ENCODE results near the gene SYCP2L. TPM values are rescaled to one million over a fixed set of nuclear protein-coding genes. Genes with fewer than 3 reads are reported as not detected.

SYCP2L gene
- total and polyA plus RNA-seq, 2 of the 8 experiments (the other 6 are each of a cell fraction or from before 2014, with no cell fraction given) = 1.7 to 4.2 TPM

GRCh38 chr6:10947966-10948365 lies 61.1 kb downstream of the SYCP2L start (continued):
- TF ChIP-seq, protein P1, sequence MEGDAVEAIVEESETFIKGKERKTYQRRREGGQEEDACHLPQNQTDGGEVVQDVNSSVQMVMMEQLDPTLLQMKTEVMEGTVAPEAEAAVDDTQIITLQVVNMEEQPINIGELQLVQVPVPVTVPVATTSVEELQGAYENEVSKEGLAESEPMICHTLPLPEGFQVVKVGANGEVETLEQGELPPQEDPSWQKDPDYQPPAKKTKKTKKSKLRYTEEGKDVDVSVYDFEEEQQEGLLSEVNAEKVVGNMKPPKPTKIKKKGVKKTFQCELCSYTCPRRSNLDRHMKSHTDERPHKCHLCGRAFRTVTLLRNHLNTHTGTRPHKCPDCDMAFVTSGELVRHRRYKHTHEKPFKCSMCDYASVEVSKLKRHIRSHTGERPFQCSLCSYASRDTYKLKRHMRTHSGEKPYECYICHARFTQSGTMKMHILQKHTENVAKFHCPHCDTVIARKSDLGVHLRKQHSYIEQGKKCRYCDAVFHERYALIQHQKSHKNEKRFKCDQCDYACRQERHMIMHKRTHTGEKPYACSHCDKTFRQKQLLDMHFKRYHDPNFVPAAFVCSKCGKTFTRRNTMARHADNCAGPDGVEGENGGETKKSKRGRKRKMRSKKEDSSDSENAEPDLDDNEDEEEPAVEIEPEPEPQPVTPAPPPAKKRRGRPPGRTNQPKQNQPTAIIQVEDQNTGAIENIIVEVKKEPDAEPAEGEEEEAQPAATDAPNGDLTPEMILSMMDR (IDR thresholded peaks at IDR 0.05; ENCODE audit: control extremely low read depth in 1 of 3, insufficient read depth in 1 of 3, low read depth in 1 of 3, low read length in 3 of 3) = no peak
- no peak for TF ChIP-seq KDM1A (IDR thresholded peaks at IDR 0.05; ENCODE audit: borderline replicate concordance, low read length)
- TF ChIP-seq NANOG (IDR thresholded peaks at IDR 0.05; ENCODE audit: insufficient read depth, low read depth, low read length, poor library complexity, severe bottlenecking) = no peak
- no peak for TF ChIP-seq SIN3A (conservative IDR thresholded peaks at IDR 0.05 in 1 of 2, IDR thresholded peaks at IDR 0.05 in 1 of 2; ENCODE audit: low read depth in 1 of 2, low read length in 2 of 2)
